ENCODE results near the gene MKNK2.

Gene MKNK2

DNA sequence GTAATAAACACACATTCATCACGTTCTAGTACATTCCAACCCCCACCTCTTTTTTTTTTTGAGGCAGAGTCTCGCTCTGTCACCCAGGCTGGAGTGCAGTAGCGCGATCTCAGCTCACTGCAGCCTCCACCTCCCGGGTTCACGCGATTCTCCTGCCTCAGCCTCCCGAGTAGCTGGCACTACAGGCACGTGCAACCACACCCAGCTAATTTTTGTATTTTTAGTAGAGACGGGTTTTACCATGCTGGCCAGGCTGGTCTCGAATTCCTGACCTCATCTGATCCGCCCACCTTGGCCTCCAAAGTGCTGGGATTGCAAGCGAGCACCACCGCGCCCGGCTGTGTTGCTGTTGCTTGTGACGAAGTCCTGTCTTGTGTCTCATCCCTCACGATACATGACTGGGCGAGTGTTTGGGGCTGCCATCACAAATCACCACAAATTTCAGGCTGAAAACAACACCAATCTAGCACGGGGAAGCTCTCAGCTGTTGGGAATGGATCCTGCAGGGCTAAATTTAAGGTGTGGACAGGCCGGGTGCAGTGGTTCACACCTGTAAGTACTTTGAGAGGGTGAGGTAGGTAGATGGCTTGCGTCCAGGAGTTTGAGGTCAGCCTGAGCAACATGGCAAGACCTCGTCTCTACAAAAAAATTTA is 29.4 kb upstream of the MKNK2 start:
- no peak for DNase-seq (ENCODE audit: low spot score)

DNA sequence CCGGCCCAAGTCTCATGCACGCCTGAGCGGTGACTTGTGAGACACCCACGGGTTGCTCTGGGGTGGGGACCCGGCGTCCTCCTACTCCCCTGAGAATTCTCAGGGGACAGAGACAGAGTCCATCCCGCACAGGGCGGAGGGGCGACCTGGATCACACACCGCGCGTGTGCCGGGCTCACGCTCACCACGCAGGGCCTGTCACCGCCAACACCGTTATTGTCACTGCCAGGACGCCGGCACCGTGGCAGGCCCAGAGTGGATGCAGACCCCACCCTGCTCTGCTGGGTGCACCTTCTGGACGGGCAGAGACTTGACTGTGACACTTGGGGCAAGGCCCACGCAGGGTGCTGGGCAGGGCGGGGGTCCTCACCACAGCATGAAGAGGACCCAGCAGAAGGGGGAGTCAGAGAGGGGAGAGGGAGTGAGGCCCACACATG is 28.8 kb upstream of the MKNK2 start:
- no peak for DNase-seq (ENCODE audit: low spot score)

DNA sequence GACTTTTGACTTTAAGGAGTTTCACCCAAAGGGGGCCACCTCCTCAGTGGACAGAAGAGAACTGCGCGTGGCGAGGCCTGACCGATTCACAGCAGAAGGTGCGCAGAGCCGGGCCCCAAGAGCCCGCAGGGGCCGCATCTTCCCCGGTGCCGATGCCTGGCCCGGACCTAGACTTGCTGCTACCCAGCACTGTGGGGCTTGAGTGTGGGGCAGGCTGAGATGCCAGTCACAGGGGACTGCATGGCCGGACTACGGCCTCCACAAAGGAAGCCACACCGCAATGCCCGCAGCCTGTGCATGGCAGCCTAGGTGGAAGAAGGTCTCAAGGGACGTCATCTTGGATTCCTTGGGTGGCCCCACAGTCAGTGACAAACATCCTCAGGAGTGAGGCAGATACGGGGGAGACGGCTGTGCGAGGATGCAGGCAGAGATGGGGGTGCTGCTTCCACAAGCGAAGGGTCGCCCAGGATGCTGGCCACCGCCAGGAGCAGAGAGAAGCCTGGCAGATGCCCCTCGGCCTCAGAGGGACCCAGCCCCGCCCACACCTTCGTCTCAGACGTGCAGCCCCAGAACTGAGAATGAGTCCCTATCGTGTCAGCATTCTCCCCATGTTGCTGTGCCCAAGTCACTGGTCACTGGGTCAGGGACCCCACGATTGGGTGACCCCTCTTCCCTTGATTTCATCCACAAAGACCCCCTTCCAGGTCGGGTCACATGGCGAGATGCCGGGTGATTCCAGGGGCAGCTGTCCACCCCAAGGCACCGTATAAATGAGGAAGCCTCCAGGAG is 28.2 kb upstream of the MKNK2 start:
- no peak for DNase-seq (ENCODE audit: low spot score)

DNA sequence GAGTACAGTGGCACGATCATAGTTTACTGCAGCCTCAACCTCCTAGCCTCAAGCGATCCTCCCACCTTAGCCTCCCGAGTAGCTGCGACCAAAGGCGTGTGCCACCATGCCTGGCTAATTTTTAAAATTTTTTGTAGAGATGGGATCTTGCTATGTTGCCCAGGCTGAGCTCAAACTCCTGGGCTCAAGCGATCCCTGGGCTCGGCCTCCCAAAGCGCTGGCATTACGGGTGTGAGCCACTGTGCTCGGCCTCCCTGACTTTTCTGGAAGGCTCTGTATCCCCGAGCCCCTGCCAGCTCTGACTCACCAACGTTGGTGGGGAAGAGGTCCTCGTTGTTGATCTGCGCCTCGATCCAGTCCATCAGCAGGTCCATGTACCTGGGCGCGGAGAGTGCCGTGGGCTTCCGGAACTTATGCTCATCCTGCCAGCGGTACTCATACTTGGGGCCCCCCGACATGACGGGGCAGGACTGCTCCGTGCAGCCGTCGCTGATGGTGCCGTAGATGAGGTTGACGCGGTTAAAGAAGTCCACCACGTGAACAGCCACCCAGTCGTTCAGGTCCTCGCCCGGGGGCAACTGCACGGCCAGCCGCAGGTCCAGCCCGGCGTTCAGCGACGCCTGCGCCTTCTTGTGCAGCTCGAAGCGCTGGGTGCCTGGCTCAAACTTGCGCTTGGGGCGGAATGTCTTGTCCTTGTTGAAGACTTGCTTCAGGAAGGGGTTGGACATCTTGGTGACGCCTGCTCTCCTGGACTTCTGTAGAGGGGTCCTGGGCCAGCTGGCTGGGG is 27.0 kb upstream of the MKNK2 start:
- DNase-seq (ENCODE audit: low spot score) = no peak

DNA sequence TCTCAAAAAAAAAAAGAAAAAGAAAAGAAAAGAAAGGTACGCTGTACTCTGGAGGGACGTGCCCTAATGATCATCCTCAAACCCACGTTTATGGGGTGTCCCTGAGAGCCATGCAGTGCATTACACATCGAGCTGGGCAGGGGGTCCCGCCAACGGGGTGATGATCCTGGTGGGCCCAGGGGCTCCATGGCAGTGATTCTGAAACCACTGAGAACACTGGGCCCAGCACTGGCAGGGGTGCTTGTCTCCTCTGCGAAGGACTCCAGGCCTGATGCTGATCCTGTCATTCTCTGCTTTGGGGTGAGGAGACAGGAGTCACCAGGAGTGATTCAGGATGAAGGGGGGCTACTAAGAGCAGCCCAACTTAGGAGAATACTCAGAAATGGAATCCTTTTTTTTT is 26.4 kb upstream of the MKNK2 start:
- DNase-seq (ENCODE audit: low spot score) = no peak

DNA sequence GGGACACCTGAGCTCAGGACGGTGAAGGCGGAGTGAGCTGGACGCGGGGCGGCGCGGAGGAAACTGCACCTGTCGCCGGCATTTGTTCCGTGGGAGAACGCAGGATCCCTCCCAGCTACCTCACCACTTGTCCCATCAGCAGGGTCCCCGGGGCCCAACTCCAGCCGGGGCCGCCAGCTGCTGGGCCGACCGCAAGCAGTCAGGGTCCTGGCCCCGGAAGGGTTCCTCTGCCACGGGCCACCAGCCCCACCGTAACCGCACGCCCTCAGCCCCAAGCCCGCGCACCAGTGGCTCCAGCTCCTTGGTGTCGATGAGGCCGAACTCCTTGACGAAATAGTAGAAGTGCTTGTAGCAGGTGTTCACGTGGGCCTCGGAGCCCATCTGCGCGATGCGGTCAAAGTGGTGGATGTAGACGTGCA is 25.5 kb upstream of the MKNK2 start:
- DNase-seq (ENCODE audit: low spot score) = no peak

DNA sequence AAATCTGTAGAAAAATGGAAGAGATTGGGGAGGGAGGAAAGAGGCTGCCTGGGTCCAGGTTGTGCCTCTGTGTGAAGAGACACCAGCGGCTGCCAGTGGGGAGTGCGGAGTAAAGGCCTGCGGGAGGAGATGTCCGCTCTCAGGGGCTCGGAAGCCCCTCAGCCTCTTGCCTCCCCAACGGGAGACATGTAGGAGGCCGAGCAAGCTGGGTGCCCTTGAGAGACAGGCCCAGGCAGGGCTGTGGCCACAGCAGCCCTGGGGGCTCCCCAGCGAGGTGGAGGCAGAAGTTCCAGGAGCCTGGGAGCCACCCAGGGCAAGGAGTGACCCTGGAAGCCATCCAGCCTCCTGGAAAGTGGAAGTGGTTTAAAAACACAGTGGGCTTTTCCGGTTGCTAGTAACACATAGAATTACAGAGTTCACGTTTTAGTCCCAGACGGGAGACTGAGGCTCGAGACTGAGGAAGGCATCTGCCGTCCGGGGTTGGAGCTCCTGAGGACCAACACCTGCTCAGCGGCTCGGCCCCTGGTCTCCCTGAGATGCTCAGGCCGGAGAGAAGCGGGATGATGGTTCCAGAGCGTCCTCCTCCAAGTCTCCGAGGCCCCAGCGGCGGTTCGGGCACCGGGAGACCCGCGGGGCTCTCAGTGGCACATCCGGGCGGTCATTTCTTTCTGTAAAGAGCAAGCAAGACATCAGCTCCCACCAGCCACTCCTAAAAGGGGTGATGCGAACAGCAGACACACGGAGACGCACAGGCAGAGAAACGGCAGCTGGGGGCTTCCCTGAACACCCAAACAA is 21.9 kb upstream of the MKNK2 start:
- no peak for DNase-seq (ENCODE audit: low spot score)

DNA sequence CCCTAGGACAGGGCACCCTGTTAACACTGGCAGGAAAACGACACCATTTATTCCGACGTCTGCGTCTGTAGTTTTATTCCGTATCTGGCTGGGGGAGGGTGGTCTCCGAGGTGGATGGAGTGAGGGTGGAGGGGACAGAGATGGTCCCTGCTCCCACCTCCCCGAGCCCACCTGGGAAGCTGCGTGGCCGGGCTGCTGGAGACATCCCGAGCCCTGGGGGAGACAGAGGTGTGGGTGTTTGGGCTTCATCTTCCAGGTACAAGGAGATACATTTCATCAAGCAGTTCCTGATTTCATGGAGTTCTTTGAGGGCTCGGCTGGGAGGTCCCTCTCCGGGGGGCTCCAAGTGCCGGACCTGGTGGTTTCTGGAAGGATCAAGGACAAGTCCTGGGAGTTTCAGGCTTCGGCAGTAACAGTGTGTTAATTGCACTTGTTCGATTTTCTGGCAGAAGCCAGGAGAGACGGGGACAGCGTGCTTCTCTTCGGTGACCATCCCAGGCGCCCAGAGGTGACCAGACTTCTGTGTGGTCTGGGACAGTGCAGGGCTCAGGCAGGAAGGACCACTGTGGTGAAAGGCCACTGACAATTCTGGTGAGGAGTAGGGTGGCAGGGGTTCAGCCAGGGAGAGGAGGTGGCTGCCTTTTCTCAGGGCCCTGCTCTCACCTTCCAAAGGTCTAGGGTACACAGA is 20.1 kb upstream of the MKNK2 start:
- no peak for DNase-seq (ENCODE audit: low spot score)

DNA sequence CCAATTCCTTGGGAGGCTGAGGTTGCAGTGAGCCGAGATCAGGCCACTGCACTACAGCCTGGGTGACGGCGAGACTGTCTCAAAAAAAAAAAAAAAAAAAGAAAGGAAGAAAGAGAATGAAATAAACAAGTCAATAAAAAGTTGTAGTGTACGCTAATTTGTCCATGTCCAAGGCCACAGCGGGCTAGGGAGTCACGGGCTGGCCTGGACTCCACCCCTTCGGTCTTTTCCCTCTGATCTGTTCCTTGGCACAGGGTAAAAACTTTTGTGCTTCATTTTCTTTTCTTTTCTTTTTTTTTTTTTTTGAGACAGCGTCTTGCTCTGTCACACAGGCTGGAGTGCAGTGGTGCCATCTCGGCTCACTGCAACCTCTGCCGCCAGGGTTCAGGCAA is 19.4 kb upstream of the MKNK2 start:
- no peak for DNase-seq (ENCODE audit: low spot score)

DNA sequence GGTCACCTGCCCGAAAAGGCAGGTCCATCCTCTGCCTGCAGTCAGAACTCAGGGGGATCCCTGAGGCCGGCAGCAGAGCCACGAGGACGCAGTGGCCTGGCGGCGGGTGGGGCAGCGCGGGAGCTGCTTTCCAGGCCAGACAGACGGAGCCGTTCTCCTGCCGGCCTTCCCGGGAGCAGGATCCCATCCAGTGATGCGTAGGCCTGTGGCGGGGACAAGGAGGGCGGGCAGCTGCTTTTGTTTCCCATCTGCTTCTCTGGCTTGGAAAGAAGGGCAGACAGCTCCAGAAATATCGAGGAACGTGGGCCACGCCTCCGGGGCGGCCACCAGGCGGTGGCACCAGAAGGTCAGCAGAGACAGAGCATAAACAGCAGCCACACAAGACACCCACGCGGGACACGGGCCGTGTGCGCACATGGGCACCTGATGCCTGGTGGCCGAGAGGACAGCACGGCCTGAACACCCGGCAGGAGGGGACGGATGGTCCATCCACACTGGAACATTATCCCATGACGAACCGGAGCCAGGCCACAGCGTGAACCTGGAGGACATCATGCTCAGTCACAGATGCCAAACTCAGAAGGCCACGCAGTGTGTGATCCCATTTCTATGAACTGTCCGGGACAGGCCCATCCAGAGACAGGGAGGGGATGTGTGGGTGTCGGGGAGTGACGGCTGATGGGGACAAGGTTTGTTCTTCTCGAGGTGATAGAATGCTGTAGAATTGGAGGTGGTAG is 13.9 kb upstream of the MKNK2 start:
- no peak for DNase-seq (ENCODE audit: low spot score)

DNA sequence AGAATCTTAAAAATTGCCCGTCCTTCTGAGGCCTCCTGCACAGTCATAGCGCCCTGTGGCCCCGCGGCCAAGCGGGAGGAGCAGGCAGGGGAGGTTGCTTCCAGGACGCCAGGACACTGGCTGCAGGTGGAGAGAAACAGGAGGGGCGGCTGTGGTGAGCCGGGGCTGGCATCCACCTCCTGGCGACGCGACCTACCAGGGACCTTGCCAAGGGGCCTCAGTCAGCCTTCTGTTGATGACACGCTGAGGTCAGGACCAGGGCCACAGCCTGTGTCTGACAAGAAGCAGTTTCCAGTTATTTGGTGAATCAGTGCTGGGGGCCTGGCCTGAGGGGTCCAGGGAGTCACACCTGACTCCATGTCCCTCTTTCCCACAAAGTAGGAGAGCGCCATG is 13.3 kb upstream of the MKNK2 start:
- no peak for DNase-seq (ENCODE audit: low spot score)

DNA sequence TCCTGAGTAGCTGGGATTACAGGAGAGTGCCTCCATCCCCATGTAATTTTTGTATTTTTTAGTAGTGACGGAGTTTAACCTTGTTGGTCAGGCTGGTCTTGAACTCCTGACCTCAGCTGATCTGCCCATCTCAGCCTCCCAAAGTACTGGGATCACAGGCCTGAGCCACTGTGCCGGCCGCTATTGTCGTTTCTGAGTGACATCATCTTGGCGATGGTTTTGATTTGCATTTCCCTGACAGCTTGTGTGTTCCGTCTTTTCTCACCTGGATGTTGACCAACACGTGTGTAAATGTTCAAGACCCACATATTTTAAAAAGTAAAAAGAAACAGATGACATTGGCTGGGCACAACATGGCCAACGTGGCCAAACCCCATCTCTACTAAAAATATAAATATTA is 12.8 kb upstream of the MKNK2 start:
- DNase-seq (ENCODE audit: low spot score) = no peak

DNA sequence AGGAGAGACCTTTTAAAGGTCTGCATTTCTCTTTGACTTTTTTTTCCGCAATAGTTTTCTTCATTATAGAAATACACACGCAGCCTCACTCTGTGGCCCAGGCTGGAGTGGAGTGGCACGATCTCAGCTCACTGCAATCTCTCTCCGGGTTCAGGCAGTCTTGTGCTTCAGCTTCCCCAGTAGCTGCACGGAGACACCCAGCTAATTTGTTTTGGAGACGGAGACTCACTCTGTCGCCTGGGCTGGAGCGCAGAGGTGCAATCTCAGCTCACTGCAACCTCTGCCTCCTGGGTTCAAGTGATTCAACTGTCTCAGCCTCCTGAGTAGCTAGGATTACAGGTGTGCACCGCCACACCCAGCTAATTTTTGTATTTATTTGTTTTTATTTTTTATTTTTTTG is 11.7 kb upstream of the MKNK2 start:
- DNase-seq (ENCODE audit: low spot score) = no peak

DNA sequence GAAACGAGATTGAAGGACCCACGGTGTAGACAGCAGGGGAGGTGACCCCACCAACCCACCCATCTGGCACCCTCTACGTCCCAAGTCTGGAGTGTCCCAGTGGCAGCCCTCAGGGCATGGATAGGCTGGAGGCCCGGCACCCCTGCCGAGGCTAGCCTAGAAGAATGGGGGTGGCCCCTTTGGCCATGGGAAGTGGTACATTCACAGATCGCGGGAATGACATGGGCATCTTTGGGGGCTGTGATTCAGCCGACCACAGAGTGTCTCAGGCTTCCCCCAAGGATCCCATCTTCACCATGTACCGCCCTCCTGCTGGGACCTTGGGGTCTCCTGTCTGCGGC is 11.3 kb upstream of the MKNK2 start:
- DNase-seq (ENCODE audit: low spot score) = no peak

DNA sequence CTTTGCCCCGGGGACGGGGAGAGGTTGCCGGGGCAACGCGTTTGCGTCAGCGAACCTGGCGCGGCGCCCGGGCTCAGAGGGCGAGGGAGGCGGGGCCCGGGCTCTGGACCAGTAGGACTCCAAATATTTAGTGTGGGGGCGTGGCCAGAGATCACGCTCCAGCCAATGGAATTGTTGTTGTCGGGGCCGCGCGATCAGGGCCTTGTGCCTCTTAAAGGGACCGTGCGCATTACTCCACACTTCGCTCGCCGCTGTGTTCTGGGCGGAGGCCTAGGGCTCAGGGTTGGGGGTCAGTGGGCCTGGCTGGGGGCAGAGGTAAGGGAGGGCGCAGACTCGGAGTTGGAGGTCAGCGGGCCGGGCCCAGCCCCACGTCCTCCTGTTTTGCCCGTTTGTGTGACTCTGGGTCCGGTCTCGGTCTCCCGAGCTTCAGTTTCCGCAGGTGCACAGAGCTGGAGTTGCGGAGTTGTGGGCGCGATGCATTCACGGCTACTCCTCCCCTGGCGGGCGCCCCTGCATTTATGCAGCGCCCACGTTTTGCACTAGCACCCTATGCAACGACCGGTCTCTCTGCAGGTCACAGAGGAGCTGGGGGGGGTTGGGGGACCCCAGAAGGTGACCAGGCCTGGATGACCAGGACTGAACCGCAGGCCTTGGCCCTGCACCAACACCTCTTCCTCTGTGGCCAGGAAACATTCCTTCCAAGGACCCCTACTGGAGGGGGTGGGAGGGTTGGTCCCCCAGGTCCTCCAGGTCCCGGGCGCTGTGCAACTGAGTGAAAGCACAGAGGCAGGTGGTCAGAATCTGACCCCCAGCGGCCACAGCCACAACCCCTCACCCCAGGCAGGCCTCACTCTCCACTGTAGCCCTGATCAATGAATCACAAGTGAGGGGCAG is 10.7 kb upstream of the MKNK2 start:
- peak; percentile 98 for DNase-seq (ENCODE audit: low spot score)

DNA sequence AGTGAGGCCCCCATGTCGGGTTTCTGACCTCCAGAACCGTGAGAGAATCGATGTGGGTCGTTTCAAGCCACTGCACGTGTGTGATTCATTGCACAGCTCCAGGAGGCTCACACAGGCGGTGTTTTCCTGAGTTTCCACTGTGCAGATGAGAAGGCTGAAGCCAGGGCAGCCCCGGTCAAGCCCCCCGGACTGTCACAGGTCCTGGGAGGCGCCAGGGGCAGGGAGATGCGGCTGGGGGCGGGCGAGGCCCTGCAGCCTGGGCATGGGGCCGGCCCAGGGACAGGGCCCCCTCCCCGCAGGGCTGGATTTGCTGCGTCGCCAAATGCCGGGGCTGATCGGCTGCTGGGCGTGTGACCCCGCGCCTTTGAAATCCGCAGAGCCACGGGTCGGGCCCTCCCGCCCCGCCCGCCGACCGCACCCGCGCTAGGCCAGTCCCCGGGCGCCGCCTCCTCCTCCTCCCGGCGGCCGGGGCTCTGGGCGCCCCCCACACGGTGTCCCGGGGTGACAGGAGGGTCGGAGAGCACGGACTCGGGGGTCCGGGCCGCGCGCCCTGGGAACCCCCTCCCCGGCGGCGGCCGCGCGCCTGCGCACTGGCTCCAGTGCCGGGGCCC is 9.9 kb upstream of the MKNK2 start:
- DNase-seq (ENCODE audit: low spot score) = peak; percentile 88

DNA sequence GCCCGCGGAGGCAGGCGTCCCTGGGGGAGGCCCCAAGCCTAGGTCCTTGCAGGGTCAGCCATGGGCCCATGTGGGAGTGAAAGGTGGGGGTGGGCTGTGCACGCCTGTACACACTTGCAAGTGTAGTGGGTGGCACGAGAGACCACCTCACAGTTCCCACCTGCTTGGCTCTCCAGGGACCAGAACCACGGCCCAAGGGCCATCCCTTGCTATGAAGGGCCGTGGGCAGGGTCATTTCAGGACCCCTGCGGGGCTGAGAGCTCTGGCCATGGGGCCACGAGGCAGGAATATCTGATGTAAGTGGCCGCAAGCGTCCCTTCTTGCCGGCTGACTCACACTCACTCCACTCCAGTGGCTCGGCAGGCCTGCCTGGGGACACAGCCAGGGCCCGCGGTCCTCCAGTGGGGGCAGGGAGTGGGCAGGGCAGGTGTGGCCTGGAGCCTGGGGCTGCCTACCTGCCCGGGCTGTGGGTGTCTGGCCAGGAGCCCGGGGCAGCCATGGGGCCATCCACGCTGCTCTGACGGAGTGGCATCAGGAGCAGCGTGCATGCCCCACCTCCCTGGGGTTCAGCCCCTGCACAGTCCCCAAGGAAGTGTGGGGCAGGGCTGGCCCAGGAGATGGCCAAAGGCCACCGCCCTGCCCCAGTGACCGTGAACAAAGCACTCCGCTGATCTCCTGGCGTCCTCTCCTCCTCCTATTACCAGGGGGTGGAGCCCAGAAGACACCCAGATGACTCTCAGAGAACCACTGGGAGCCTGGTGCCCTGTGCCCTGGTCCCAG is 8.6 kb upstream of the MKNK2 start:
- peak; percentile 91 for DNase-seq (ENCODE audit: low spot score)

DNA sequence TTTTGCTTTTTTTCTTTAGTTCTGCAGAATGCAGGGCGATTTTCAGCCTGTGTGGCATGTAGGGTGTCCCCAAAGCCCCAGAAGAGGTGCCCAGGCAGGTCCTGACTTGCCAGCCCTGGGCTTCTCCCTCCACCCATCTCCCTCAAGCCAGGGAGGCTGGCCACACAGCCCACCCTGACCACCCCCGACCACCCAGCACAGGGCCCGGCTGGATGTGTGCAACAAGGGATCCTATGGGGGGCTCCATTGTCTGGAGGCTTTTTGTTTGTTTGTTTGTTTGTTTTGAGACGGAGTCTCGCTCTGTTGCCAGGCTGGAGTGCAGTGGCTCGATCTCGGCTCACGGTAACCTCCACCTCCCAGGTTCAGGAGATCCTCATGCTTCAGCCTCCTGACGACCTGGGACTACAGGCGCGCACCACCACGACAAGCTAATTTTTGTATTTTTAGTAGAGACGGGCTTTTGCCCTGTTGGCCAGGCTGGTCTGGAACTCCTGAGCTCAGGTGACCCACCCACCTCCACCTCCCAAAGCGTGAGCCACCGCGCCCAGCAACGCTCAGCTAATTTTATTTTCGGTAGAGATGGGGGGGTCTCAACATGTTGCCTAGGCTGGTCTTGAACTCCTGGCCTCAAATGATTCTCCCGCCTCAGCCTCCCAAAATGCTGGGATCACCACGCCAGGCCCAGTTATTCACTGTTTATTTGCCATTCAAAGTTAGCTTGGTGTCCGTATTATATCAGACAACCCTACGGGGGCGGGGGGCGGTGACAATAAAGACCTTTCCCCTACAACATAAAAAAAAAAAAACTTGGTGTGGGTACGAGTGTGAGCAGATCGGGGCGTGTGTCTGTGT is 7.8 kb upstream of the MKNK2 start:
- no peak for DNase-seq (ENCODE audit: low spot score)

All from kidney tubule cell (primary cell).